Osteoblast (primary cell): ENCODE results near the gene NCS1. TPM values are rescaled to one million over a fixed set of nuclear protein-coding genes. Genes with fewer than 3 reads are reported as not detected.

Experiments
- DNase-seq: peaks from one replicate; pipeline ENCODE4 v3.0.0; 2011; ENCODE audit warnings: low spot score, mixed read lengths; ENCODE audit not compliant: insufficient read length; ENCODE audit errors: missing footprints
- H2AFZ ChIP-seq: 2 replicates; pipeline ENCODE4 v1.6.0; 2011; ENCODE audit warnings: mild to moderate bottlenecking, low read length
- H3K27ac ChIP-seq: 2 replicates; pipeline ENCODE4 v1.5.1; 2011; ENCODE audit warnings: mild to moderate bottlenecking, low read depth, low read length, moderate library complexity
- H3K27me3 ChIP-seq: 2 replicates; pipeline ENCODE4 v1.6.0; 2012; ENCODE audit warnings: mild to moderate bottlenecking, control low read depth, inconsistent platforms, low read length, moderate library complexity; ENCODE audit not compliant: insufficient read depth
- H3K36me3 ChIP-seq: 2 replicates; pipeline ENCODE4 v1.5.1; 2011; ENCODE audit warnings: mild to moderate bottlenecking, low read length, control low read depth, moderate library complexity; ENCODE audit not compliant: insufficient read depth
- H3K4me1 ChIP-seq: 2 replicates; pipeline ENCODE4 v1.5.1; 2011; ENCODE audit warnings: mild to moderate bottlenecking, low read length, control low read depth, moderate library complexity; ENCODE audit not compliant: insufficient read depth
- H3K4me2 ChIP-seq: 2 replicates; pipeline ENCODE4 v1.6.0; 2011; ENCODE audit warnings: mild to moderate bottlenecking, low read length; ENCODE audit not compliant: insufficient read depth
- H3K4me3 ChIP-seq: fragments of 200-600 bp; sonication (generic); 3 replicates; pipeline ENCODE4 v1.5.1; 2012; ENCODE audit warnings: mild to moderate bottlenecking, low read length, inconsistent platforms; ENCODE audit not compliant: insufficient read depth
- H3K79me2 ChIP-seq: 2 replicates; pipeline ENCODE4 v1.6.0; 2012; ENCODE audit warnings: mild to moderate bottlenecking, low read length, control low read depth, inconsistent platforms; ENCODE audit not compliant: insufficient read depth
- H3K9me3 ChIP-seq: 2 replicates; pipeline ENCODE4 v1.5.1; 2011; ENCODE audit warnings: low read depth, low read length, control low read depth
- H4K20me1 ChIP-seq: 2 replicates; pipeline ENCODE4 v1.6.0; 2012; ENCODE audit warnings: mild to moderate bottlenecking, low read length, control low read depth; ENCODE audit not compliant: insufficient read depth
- total RNA-seq: library from RNA; depleted of rRNA; stranded (reverse); fragments of >200 nt; gene quantifications from 2 replicates; pipeline ENCODE4 v1.2.3, GENCODE V29; 2012
- TF ChIP-seq, protein P1 (sequence below): IDR thresholded peaks from 2 replicates; pipeline ENCODE4 v1.5.1; 2011; ENCODE audit warnings: mild to moderate bottlenecking, low read depth, low read length, moderate library complexity; ENCODE audit errors: extremely low read depth

NCS1 gene
- total RNA-seq, 1 donor: 49.9 TPM

DNA sequence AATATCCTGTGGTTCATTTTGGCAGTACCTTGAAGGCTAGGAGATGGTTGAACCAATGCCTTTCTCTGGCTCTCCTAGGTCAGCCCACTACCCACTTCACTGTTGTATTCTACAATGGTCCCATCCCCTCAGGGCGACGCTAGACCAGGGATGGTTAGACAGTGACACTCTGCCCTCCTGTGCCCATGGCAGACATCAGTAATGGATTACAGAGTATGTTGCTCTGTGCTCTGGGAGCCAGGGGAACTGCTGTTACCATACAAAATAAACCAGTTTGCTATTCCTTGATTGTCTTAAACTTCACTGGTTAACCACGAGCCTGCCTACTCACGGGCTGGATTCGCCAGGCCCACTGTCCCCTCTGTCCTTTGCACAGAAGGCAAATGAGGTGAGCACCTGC is 33.7 kb downstream of the NCS1 start:
- Histone ChIP-seq H3K4me3 (no peak overlapping the region), H3K9me3 (no peaks in the 10 kb centered on the region), H4K20me1 (peaks cover 24% of the 10 kb centered on the region), H3K79me2 (peaks cover 68% of the 10 kb centered on the region), H2AFZ (no peak overlapping the region), H3K36me3 (peaks cover 5% of the 10 kb centered on the region), H3K4me2 (no peak overlapping the region), H3K27ac (no peak overlapping the region), H3K4me1 (peaks cover 7% of the 10 kb centered on the region), H3K27me3 (no peaks in the 10 kb centered on the region)
- DNase-seq: peak; percentile 73
- TF ChIP-seq, protein P1, sequence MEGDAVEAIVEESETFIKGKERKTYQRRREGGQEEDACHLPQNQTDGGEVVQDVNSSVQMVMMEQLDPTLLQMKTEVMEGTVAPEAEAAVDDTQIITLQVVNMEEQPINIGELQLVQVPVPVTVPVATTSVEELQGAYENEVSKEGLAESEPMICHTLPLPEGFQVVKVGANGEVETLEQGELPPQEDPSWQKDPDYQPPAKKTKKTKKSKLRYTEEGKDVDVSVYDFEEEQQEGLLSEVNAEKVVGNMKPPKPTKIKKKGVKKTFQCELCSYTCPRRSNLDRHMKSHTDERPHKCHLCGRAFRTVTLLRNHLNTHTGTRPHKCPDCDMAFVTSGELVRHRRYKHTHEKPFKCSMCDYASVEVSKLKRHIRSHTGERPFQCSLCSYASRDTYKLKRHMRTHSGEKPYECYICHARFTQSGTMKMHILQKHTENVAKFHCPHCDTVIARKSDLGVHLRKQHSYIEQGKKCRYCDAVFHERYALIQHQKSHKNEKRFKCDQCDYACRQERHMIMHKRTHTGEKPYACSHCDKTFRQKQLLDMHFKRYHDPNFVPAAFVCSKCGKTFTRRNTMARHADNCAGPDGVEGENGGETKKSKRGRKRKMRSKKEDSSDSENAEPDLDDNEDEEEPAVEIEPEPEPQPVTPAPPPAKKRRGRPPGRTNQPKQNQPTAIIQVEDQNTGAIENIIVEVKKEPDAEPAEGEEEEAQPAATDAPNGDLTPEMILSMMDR: no peak

DNA sequence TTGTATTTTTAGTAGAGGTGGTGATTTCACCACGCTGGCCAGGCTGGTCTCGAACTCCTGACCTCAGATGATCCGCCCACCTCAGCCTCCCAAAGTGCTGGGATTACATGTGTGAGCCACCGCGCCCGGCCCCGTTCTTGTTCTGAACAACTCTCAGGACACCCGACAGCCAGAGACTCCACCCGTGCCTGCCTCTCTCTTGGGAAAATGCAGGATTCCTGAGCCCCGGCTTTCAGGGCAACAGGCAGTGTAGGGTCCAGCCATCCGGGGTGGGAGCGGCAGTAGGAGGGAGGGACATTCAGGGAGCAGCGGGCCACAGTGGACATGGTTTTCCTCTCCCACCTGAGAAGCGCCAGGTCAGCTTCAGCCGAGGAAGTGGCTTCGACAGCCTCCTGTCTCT is 34.4 kb downstream of the NCS1 start:
- peaks cover 23% of the 10 kb centered on the region for H4K20me1 ChIP-seq
- peaks cover 7% of the 10 kb centered on the region for H3K4me1 ChIP-seq
- no peak overlapping the region for H3K27ac ChIP-seq

GRCh38 chr9:130207241-130207992 is 35.2 kb downstream of the NCS1 start:
- peak; percentile 60 for DNase-seq
- H3K4me3 ChIP-seq: no peak overlapping the region
- no peaks in the 10 kb centered on the region for H3K9me3 ChIP-seq
- H4K20me1 ChIP-seq: peaks cover 29% of the 10 kb centered on the region
- H3K27me3 ChIP-seq: no peaks in the 10 kb centered on the region
- peaks cover 5% of the 10 kb centered on the region for H3K36me3 ChIP-seq
- H3K4me1 ChIP-seq: peaks cover 7% of the 10 kb centered on the region
- TF ChIP-seq, protein P1: no peak
- no peak overlapping the region for H2AFZ ChIP-seq
- H3K27ac ChIP-seq: no peak overlapping the region
- peaks cover 71% of the 10 kb centered on the region for H3K79me2 ChIP-seq
- no peak overlapping the region for H3K4me2 ChIP-seq

More for the DNA sequence above, 34.4 kb downstream of the NCS1 start:
- peaks cover 68% of the 10 kb centered on the region for H3K79me2 ChIP-seq
- H3K27me3 ChIP-seq: no peaks in the 10 kb centered on the region
- peaks cover 5% of the 10 kb centered on the region for H3K36me3 ChIP-seq
- no peaks in the 10 kb centered on the region for H3K9me3 ChIP-seq
- no peak overlapping the region for H3K4me3 ChIP-seq
- no peak overlapping the region for H2AFZ ChIP-seq
- no peak for DNase-seq
- TF ChIP-seq, protein P1: no peak
- H3K4me2 ChIP-seq: no peak overlapping the region

DNA sequence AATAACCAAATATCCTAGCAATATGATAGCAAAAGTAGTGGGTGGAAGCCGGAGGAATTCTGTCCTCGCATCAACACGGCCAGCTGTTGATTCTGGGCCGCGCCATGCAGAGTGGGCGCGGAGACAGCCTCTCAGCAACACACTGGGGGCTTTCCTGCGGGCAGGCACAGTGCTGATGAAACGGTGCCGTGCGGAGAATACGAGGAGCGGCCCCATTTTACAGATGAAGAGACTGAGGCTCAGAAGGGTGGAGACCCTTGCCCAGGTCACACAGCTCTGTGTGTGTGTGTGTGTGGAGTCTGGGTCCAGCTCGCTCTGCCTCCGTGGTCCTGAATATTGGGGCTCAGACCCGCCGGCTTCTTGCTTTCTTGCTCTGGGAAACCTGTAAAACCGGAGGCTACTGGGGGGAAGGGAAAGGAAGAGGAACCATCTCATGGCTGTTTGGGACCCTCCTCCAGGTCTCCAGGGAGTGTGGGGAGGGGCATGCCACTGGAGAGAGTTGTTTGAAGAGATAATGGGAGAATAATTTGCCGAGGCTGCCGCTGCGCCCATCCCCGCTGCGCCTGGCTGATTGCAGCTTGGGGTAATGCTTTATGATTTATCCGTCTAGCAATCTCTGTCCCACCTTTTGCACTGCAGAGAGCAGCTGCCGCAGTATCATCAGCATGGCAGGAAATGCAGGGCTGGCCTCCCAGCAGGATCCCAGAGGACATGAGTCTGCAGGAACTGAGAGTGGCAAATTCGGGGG is 36.6 kb downstream of the NCS1 start:
- peak overlapping the region; percentile 48 for H3K4me2 ChIP-seq
- peaks cover 35% of the 10 kb centered on the region for H4K20me1 ChIP-seq

More for the DNA sequence above, 36.6 kb downstream of the NCS1 start:
- peaks cover under 1% of the 10 kb centered on the region for H3K36me3 ChIP-seq
- H3K4me1 ChIP-seq: peaks cover 7% of the 10 kb centered on the region
- H3K27ac ChIP-seq: peak overlapping the region; percentile 48
- no peaks in the 10 kb centered on the region for H3K9me3 ChIP-seq
- no peak overlapping the region for H3K4me3 ChIP-seq
- no peak overlapping the region for H2AFZ ChIP-seq
- no peaks in the 10 kb centered on the region for H3K27me3 ChIP-seq
- H3K79me2 ChIP-seq: peaks cover 77% of the 10 kb centered on the region
- TF ChIP-seq, protein P1: no peak
- peak; percentile 81 for DNase-seq
